Kidney (tissue), 14 donors: Measurements from ENCODE around the gene CCDC12. TPM values are rescaled to one million over a fixed set of nuclear protein-coding genes. Genes with fewer than 3 reads are reported as not detected.

ENCODE experiments used
- DNase-seq, 5 donors: peaks; one replicate each; pipeline ENCODE4 v3.0.0-alpha.2; 2013 to 2020
- FAIRE-seq: peaks from 2 replicates; lab custom pipeline; 2012; peaks lifted over from hg19 to GRCh38; lab: Jason Lieb, UNC
- H3K27ac ChIP-seq, 2 donors: one replicate each; pipeline ENCODE4 v1.7.0; 2013; ENCODE audit warnings: low read depth in 2 of 2, low read length in 2 of 2, inconsistent platforms in 1 of 2
- H3K27me3 ChIP-seq: one replicate; pipeline ENCODE4 v1.7.1; 2013; ENCODE audit warnings: low read length, inconsistent platforms; ENCODE audit not compliant: control insufficient read depth, insufficient read depth
- H3K36me3 ChIP-seq, 3 donors: one replicate each; pipeline versions ENCODE4 v1.7.0 to v1.7.1; 2013; ENCODE audit warnings: low read length in 3 of 3, control low read depth in 1 of 3, inconsistent platforms in 1 of 3; ENCODE audit not compliant: insufficient read depth in 3 of 3, control insufficient read depth in 2 of 3
- H3K4me1 ChIP-seq, 3 donors: one replicate each; pipeline versions ENCODE4 v1.7.0 to v1.7.1; 2013; ENCODE audit warnings: low read length in 3 of 3, inconsistent platforms in 1 of 3, low read depth in 1 of 3; ENCODE audit not compliant: control insufficient read depth in 2 of 3, insufficient read depth in 2 of 3
- H3K4me3 ChIP-seq, 3 donors: one replicate each; pipeline versions ENCODE4 v1.7.0 to v1.8.1; 2013; ENCODE audit warnings: low read length in 3 of 3, control low read depth in 1 of 3, inconsistent platforms in 1 of 3
- H3K9ac ChIP-seq, 3 donors: one replicate each; pipeline versions ENCODE4 v1.7.0 to v1.7.1; 2013; ENCODE audit warnings: low read length in 3 of 3, control low read depth in 1 of 3, inconsistent platforms in 1 of 3
- H3K9me3 ChIP-seq, 3 donors: one replicate each; pipeline versions ENCODE4 v1.7.0 to v1.7.1; 2013; ENCODE audit warnings: low read length in 3 of 3, control low read depth in 1 of 3, inconsistent platforms in 1 of 3; ENCODE audit not compliant: control insufficient read depth in 2 of 3, insufficient read depth in 1 of 3
- CTCF ChIP-seq: IDR thresholded peaks from 3 replicates; pipeline ENCODE4 v1.5.1; 2012; ENCODE audit warnings: mild to moderate bottlenecking, moderate library complexity, borderline replicate concordance; ENCODE audit not compliant: insufficient read depth; ENCODE audit errors: extremely low read depth
- intact Hi-C: fragments of 100-400 bp; cut with DNase I; formaldehyde crosslinking; loops from one replicate; pipeline ENCODE4 v1.11.1; 2022
- polyA plus RNA-seq: library from polyadenylated mRNA; stranded (reverse); fragments of 350-450 nt; fragmentation: Illumina TruSeq; extraction: RNeasy Lipid Tissue Mini Kit (QIAGEN cat#74804); gene quantifications from one replicate; pipeline ENCODE4 v1.2.3, GENCODE V29; 2014; ENCODE audit warnings: low read depth, low replicate concordance; ENCODE audit not compliant: insufficient read depth
- total RNA-seq: library from RNA; stranded (reverse); fragmentation: NEBNext Ultra II Directional; extraction: Animal tissue kit (Norgen Biotek cat#: 25700); gene quantifications from one replicate; pipeline ENCODE4 v1.2.1, GENCODE V29; 2021
- donor health status: control.
- donor health status: control.
- donor health status: control.
- donor health status: control.
- donor health status: control.
- donor health status: DM: yes; HTN: yes; CAD: no.
- donor health status: Normal renal cell carcinoma (clear cell type).

CCDC12 gene
- total and polyA plus RNA-seq, 2 donors from 2014 or later, result 59.7 to 85.6 TPM

GRCh38 chr3:46989146-46989810, 12.7 kb upstream of the CCDC12 start:
- Histone ChIP-seq H3K9me3 (no peaks in the 10 kb centered on the region), H3K4me1 (peaks cover 0 to 18% (median 0%) of the 10 kb centered on the region in 3 donors), H3K9ac (no peak overlapping the region), H3K27ac (no peak overlapping the region), H3K4me3 (no peak overlapping the region), H3K36me3 (peaks cover 0 to 3% (median 2%) of the 10 kb centered on the region in 3 donors), H3K27me3 (no peaks in the 10 kb centered on the region)
- no peak for TF ChIP-seq CTCF
- DNase-seq (peak in 1 of 5 donors; percentile 67), FAIRE-seq (no peak)
- intact Hi-C loops, result no loop called here

- H3K36me3 ChIP-seq, result peaks cover 0 to 3% (median 2%) of the 10 kb centered on the region in 3 donors
- H3K27me3 ChIP-seq, result no peaks in the 10 kb centered on the region
- H3K4me3 ChIP-seq, result no peak overlapping the region
- peak in 1 of 5 donors; percentile 55 for DNase-seq
- TF ChIP-seq CTCF, result no peak
- intact Hi-C loops, result no loop called here
- H3K9ac ChIP-seq, result no peak overlapping the region
- peaks cover 0 to 18% (median 0%) of the 10 kb centered on the region in 3 donors for H3K4me1 ChIP-seq
- no peaks in the 10 kb centered on the region for H3K9me3 ChIP-seq
- no peak for FAIRE-seq
- H3K27ac ChIP-seq, result no peak overlapping the region
Measured at GRCh38 chr3:46988616-46989015, 12.1 kb upstream of the CCDC12 start.

DNA sequence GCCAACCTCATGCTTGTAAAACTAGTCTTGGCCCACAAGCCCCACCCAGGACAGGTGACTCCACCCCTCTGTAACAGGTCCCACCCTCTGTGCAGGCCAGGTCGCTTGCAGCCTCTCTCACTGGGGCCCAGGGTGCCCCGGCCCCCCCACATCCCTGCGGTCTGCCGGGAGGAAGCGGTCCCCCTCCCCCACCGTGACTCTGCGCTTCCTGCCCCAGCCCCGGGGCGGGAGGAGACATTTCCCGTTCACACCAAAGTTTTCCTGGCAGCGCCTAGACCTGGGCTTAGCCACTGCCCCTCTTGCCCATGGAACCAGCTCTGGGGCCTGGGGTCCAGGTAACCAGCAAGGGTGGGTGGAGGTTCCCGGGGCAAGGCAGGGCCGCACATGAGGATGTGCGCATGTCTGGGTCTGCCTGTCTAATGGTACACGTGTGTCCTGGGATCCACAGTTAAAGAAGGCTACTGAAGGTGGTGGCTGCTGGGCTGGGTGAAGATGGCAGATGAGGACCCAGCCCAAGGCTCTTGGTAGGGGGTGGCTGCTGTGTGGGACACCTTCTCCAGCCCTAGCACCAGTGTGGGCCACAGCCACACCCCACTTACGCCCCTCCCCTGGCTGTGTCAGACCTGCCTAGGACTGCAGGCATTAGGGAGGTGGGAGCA, 11.3 kb upstream of the CCDC12 start:
- Histone ChIP-seq H3K36me3 (peaks cover 0 to 3% (median 2%) of the 10 kb centered on the region in 3 donors), H3K9me3 (no peaks in the 10 kb centered on the region), H3K4me1 (peaks cover 0 to 18% (median 0%) of the 10 kb centered on the region in 3 donors), H3K27me3 (no peaks in the 10 kb centered on the region), H3K9ac (no peak overlapping the region), H3K27ac (peak overlapping the region in 1 of 2 donors; percentile 43), H3K4me3 (no peak overlapping the region)
- intact Hi-C loops, result no loop called here
- peak in 1 of 5 donors; percentile 91 for DNase-seq
- TF ChIP-seq CTCF, result no peak
- no peak for FAIRE-seq
